ENCODE measurements around the gene SATB1.

The SATB1 gene

GRCh38 chr3:18415839-18416238 is 9.3 kb downstream of the SATB1 start:
- H3K9me2 ChIP-seq (replicated peaks; ENCODE audit: insufficient read depth, low read length) = no peaks in the 10 kb centered on the region
- no peaks in the 10 kb centered on the region for H3K79me2 ChIP-seq (ENCODE audit: low read length)
- no peak overlapping the region for H3K4me3 ChIP-seq (ENCODE audit: low read length)
- DNase-seq = no peak
- H3K4me2 ChIP-seq (ENCODE audit: low read depth, low read length) = no peak overlapping the region
- no peaks in the 10 kb centered on the region for H3K4me1 ChIP-seq (ENCODE audit: low read length)
- H3K9ac ChIP-seq (ENCODE audit: low read length) = no peak overlapping the region
- H4K20me1 ChIP-seq (ENCODE audit: insufficient read depth, low read length) = no peaks in the 10 kb centered on the region
- H3F3A ChIP-seq (ENCODE audit: insufficient read depth, low read length) = no peaks in the 10 kb centered on the region
- no peaks in the 10 kb centered on the region for H3K27me3 ChIP-seq (replicated peaks; ENCODE audit: insufficient read depth, low read length)
- H3K27ac ChIP-seq (ENCODE audit: low read length) = no peak overlapping the region
- H3K9me3 ChIP-seq (replicated peaks; ENCODE audit: insufficient read depth, low read length) = no peaks in the 10 kb centered on the region
- no peak for TF ChIP-seq CTCF (IDR thresholded peaks at IDR 0.05; ENCODE audit: low read length)
- no peak for TF ChIP-seq EZH2 (optimal IDR thresholded peaks at IDR 0.05; ENCODE audit: low read depth, low read length)
- no peak for TF ChIP-seq EZH2phosphoT487 (IDR thresholded peaks at IDR 0.05; ENCODE audit: low read length)
- H2AFZ ChIP-seq (ENCODE audit: low read length) = no peak overlapping the region
- H3K36me3 ChIP-seq (replicated peaks; ENCODE audit: insufficient read depth, low read length) = no peaks in the 10 kb centered on the region

- H3K79me2 ChIP-seq (ENCODE audit: low read length) = no peaks in the 10 kb centered on the region
- no peak overlapping the region for H2AFZ ChIP-seq (ENCODE audit: low read length)
- no peak for DNase-seq
- no peak overlapping the region for H3K4me2 ChIP-seq (ENCODE audit: low read depth, low read length)
- no peaks in the 10 kb centered on the region for H3K4me1 ChIP-seq (ENCODE audit: low read length)
- no peaks in the 10 kb centered on the region for H3K36me3 ChIP-seq (replicated peaks; ENCODE audit: insufficient read depth, low read length)
- H3K9me2 ChIP-seq (replicated peaks; ENCODE audit: insufficient read depth, low read length) = no peaks in the 10 kb centered on the region
- H3K27me3 ChIP-seq (replicated peaks; ENCODE audit: insufficient read depth, low read length) = no peaks in the 10 kb centered on the region
- no peak overlapping the region for H3K4me3 ChIP-seq (ENCODE audit: low read length)
- no peak overlapping the region for H3K27ac ChIP-seq (ENCODE audit: low read length)
- H3F3A ChIP-seq (ENCODE audit: insufficient read depth, low read length) = no peaks in the 10 kb centered on the region
- TF ChIP-seq CTCF (IDR thresholded peaks at IDR 0.05; ENCODE audit: low read length) = no peak
- TF ChIP-seq EZH2phosphoT487 (IDR thresholded peaks at IDR 0.05; ENCODE audit: low read length) = no peak
- no peak for TF ChIP-seq EZH2 (optimal IDR thresholded peaks at IDR 0.05; ENCODE audit: low read depth, low read length)
- no peaks in the 10 kb centered on the region for H4K20me1 ChIP-seq (ENCODE audit: insufficient read depth, low read length)
- no peak overlapping the region for H3K9ac ChIP-seq (ENCODE audit: low read length)
- no peaks in the 10 kb centered on the region for H3K9me3 ChIP-seq (replicated peaks; ENCODE audit: insufficient read depth, low read length)
These were observed 10.0 kb downstream of the SATB1 start for GRCh38 chr3:18415167-18415566.

- Histone ChIP-seq H3K4me2 (ENCODE audit: low read depth, low read length) (no peak overlapping the region), H3K9me2 (replicated peaks; ENCODE audit: insufficient read depth, low read length) (no peaks in the 10 kb centered on the region), H3F3A (ENCODE audit: insufficient read depth, low read length) (no peaks in the 10 kb centered on the region), H3K27ac (ENCODE audit: low read length) (no peak overlapping the region), H3K4me1 (ENCODE audit: low read length) (no peaks in the 10 kb centered on the region), H3K36me3 (replicated peaks; ENCODE audit: insufficient read depth, low read length) (no peaks in the 10 kb centered on the region), H3K9me3 (replicated peaks; ENCODE audit: insufficient read depth, low read length) (no peaks in the 10 kb centered on the region; the same call in 1 of the 2 replicates), H3K27me3 (replicated peaks; ENCODE audit: insufficient read depth, low read length) (no peaks in the 10 kb centered on the region), H2AFZ (ENCODE audit: low read length) (no peak overlapping the region), H4K20me1 (ENCODE audit: insufficient read depth, low read length) (no peaks in the 10 kb centered on the region), H3K4me3 (ENCODE audit: low read length) (no peak overlapping the region), H3K9ac (ENCODE audit: low read length) (no peak overlapping the region), H3K79me2 (ENCODE audit: low read length) (no peaks in the 10 kb centered on the region)
- TF ChIP-seq EZH2phosphoT487 (IDR thresholded peaks at IDR 0.05; ENCODE audit: low read length) (no peak), EZH2 (optimal IDR thresholded peaks at IDR 0.05; ENCODE audit: low read depth, low read length) (no peak), CTCF (IDR thresholded peaks at IDR 0.05; ENCODE audit: low read length) (no peak)
- no peak for DNase-seq
These were observed 12.5 kb downstream of the SATB1 start for GRCh38 chr3:18412684-18413083.
